ENCODE results near the gene TMBIM1.

- TF ChIP-seq GATA2 (IDR thresholded peaks at IDR 0.05; ENCODE audit: low read depth, low read length) (no peak), GATA3 (IDR thresholded peaks at IDR 0.05; ENCODE audit: low read depth, low read length) (no peak)
Observed at GRCh38 chr2:218229851-218230250, 62.5 kb downstream of the TMBIM1 start.

Data from SH-SY5Y (cell line).